GM13977 (cell line): ENCODE results near the gene TRPV2.

Source experiments
- DNase-seq: peaks from one replicate; pipeline ENCODE4 v3.0.0; 2012; ENCODE audit warnings: low spot score
- in situ Hi-C: fragments of 300-500 bp; cut with MboI; formaldehyde crosslinking; loops from one replicate; pipeline ENCODE4 v1.12.0; 2022; ENCODE audit warnings: low sequenced_read_pairs, low pct_unique_long_range_greater_than_20kb, mixed read lengths, inconsistent platforms; ENCODE audit not compliant: unreplicated experiment
- TF ChIP-seq, protein P1 (sequence below): IDR thresholded peaks from 2 replicates; pipeline ENCODE4 v1.5.1; 2012; ENCODE audit warnings: mild to moderate bottlenecking, control low read depth; ENCODE audit not compliant: insufficient read depth; ENCODE audit errors: extremely low read depth, missing control alignments

TRPV2 gene

GRCh38 chr17:16482253-16482652, 66.9 kb downstream of the TRPV2 start:
- in situ Hi-C loops, result no loop called here
- DNase-seq, result no peak
- TF ChIP-seq, protein P1, sequence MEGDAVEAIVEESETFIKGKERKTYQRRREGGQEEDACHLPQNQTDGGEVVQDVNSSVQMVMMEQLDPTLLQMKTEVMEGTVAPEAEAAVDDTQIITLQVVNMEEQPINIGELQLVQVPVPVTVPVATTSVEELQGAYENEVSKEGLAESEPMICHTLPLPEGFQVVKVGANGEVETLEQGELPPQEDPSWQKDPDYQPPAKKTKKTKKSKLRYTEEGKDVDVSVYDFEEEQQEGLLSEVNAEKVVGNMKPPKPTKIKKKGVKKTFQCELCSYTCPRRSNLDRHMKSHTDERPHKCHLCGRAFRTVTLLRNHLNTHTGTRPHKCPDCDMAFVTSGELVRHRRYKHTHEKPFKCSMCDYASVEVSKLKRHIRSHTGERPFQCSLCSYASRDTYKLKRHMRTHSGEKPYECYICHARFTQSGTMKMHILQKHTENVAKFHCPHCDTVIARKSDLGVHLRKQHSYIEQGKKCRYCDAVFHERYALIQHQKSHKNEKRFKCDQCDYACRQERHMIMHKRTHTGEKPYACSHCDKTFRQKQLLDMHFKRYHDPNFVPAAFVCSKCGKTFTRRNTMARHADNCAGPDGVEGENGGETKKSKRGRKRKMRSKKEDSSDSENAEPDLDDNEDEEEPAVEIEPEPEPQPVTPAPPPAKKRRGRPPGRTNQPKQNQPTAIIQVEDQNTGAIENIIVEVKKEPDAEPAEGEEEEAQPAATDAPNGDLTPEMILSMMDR, result no peak

GRCh38 chr17:16483021-16483645, 67.8 kb downstream of the TRPV2 start:
- TF ChIP-seq, protein P1, result no peak
- in situ Hi-C loops, result no loop called here
- DNase-seq, result no peak

- in situ Hi-C loops, result no loop called here
- TF ChIP-seq, protein P1, result no peak
- DNase-seq, result no peak
Observed at GRCh38 chr17:16484445-16485175, 69.2 kb downstream of the TRPV2 start.
